ENCODE results near the gene FBH1. TPM values are rescaled to one million over a fixed set of nuclear protein-coding genes. Genes with fewer than 3 reads are reported as not detected.

FBH1 gene
- total RNA-seq, 1 donor, result 93.7 TPM

- no peaks in the 10 kb centered on the region for H3K79me2 ChIP-seq (ENCODE audit: insufficient read depth, low read length)
- peaks cover 8% of the 10 kb centered on the region for H4K20me1 ChIP-seq (ENCODE audit: insufficient read depth, low read length)
- H2AFZ ChIP-seq (ENCODE audit: low read length), result no peak overlapping the region
- H3K27me3 ChIP-seq (ENCODE audit: insufficient read depth, low read length), result no peaks in the 10 kb centered on the region
- H3K36me3 ChIP-seq (ENCODE audit: insufficient read depth, low read length), result peaks cover 90% of the 10 kb centered on the region
- no peak overlapping the region for H3K4me3 ChIP-seq (ENCODE audit: insufficient read depth, low read length)
- no peak for TF ChIP-seq CTCF (IDR thresholded peaks at IDR 0.05; ENCODE audit: extremely low read depth, low read depth, low read length)
- no peak overlapping the region for H3K4me2 ChIP-seq (ENCODE audit: insufficient read depth, low read length)
- H3K27ac ChIP-seq (ENCODE audit: low read depth, low read length), result no peak overlapping the region
- H3K4me1 ChIP-seq (ENCODE audit: insufficient read depth, low read length), result no peaks in the 10 kb centered on the region
- H3K9me3 ChIP-seq (ENCODE audit: low read depth, low read length), result no peaks in the 10 kb centered on the region
- DNase-seq (ENCODE audit: insufficient read length, low spot score, missing footprints), result peak; percentile 49
Measured at GRCh38 chr10:5917305-5917704, 27.3 kb downstream of the FBH1 start.

- H3K27me3 ChIP-seq (ENCODE audit: insufficient read depth, low read length), result no peaks in the 10 kb centered on the region
- H3K4me3 ChIP-seq (ENCODE audit: insufficient read depth, low read length), result no peak overlapping the region
- peaks cover 93% of the 10 kb centered on the region for H3K36me3 ChIP-seq (ENCODE audit: insufficient read depth, low read length)
- H3K79me2 ChIP-seq (ENCODE audit: insufficient read depth, low read length), result no peaks in the 10 kb centered on the region
- no peak for DNase-seq (ENCODE audit: insufficient read length, low spot score, missing footprints)
- no peak overlapping the region for H3K4me2 ChIP-seq (ENCODE audit: insufficient read depth, low read length)
- no peak overlapping the region for H3K27ac ChIP-seq (ENCODE audit: low read depth, low read length)
- no peaks in the 10 kb centered on the region for H4K20me1 ChIP-seq (ENCODE audit: insufficient read depth, low read length)
- no peaks in the 10 kb centered on the region for H3K9me3 ChIP-seq (ENCODE audit: low read depth, low read length)
- no peak overlapping the region for H2AFZ ChIP-seq (ENCODE audit: low read length)
- no peak for TF ChIP-seq CTCF (IDR thresholded peaks at IDR 0.05; ENCODE audit: extremely low read depth, low read depth, low read length)
- H3K4me1 ChIP-seq (ENCODE audit: insufficient read depth, low read length), result no peaks in the 10 kb centered on the region
Measured at GRCh38 chr10:5918763-5919162, 28.7 kb downstream of the FBH1 start.

GRCh38 chr10:5919568-5919967 is 29.5 kb downstream of the FBH1 start:
- Histone ChIP-seq H3K4me3 (ENCODE audit: insufficient read depth, low read length) (no peak overlapping the region), H3K4me2 (ENCODE audit: insufficient read depth, low read length) (no peak overlapping the region), H4K20me1 (ENCODE audit: insufficient read depth, low read length) (no peaks in the 10 kb centered on the region), H3K9me3 (ENCODE audit: low read depth, low read length) (no peaks in the 10 kb centered on the region), H3K36me3 (ENCODE audit: insufficient read depth, low read length) (peaks cover 91% of the 10 kb centered on the region), H3K4me1 (ENCODE audit: insufficient read depth, low read length) (no peaks in the 10 kb centered on the region), H2AFZ (ENCODE audit: low read length) (no peak overlapping the region), H3K79me2 (ENCODE audit: insufficient read depth, low read length) (no peaks in the 10 kb centered on the region), H3K27ac (ENCODE audit: low read depth, low read length) (no peak overlapping the region), H3K27me3 (ENCODE audit: insufficient read depth, low read length) (no peaks in the 10 kb centered on the region)
- no peak for DNase-seq (ENCODE audit: insufficient read length, low spot score, missing footprints)
- TF ChIP-seq CTCF (IDR thresholded peaks at IDR 0.05; ENCODE audit: extremely low read depth, low read depth, low read length), result no peak

- peaks cover 82% of the 10 kb centered on the region for H3K36me3 ChIP-seq (ENCODE audit: insufficient read depth, low read length)
- no peak for TF ChIP-seq CTCF (IDR thresholded peaks at IDR 0.05; ENCODE audit: extremely low read depth, low read depth, low read length)
- no peaks in the 10 kb centered on the region for H3K9me3 ChIP-seq (ENCODE audit: low read depth, low read length)
- H2AFZ ChIP-seq (ENCODE audit: low read length), result no peak overlapping the region
- no peaks in the 10 kb centered on the region for H3K79me2 ChIP-seq (ENCODE audit: insufficient read depth, low read length)
- H3K4me3 ChIP-seq (ENCODE audit: insufficient read depth, low read length), result no peak overlapping the region
- H3K27ac ChIP-seq (ENCODE audit: low read depth, low read length), result no peak overlapping the region
- DNase-seq (ENCODE audit: insufficient read length, low spot score, missing footprints), result no peak
- H3K27me3 ChIP-seq (ENCODE audit: insufficient read depth, low read length), result no peaks in the 10 kb centered on the region
- no peaks in the 10 kb centered on the region for H4K20me1 ChIP-seq (ENCODE audit: insufficient read depth, low read length)
- H3K4me1 ChIP-seq (ENCODE audit: insufficient read depth, low read length), result peaks cover 5% of the 10 kb centered on the region
- no peak overlapping the region for H3K4me2 ChIP-seq (ENCODE audit: insufficient read depth, low read length)
Measured at GRCh38 chr10:5921746-5922145, 31.7 kb downstream of the FBH1 start.

All from osteoblast (primary cell).